GM18520 (cell line): Measurements from ENCODE around the gene LRRC61.

ENCODE experiments used
- ATAC-seq: cut with Tn5 transposase; IDR thresholded peaks from one replicate; pipeline ENCODE4 v1.9.1; 2021; ENCODE audit not compliant: unreplicated experiment

The LRRC61 gene

GRCh38 chr7:150368884-150369747 is 46.0 kb downstream of the LRRC61 start:
- ATAC-seq = peak; percentile 4

DNA sequence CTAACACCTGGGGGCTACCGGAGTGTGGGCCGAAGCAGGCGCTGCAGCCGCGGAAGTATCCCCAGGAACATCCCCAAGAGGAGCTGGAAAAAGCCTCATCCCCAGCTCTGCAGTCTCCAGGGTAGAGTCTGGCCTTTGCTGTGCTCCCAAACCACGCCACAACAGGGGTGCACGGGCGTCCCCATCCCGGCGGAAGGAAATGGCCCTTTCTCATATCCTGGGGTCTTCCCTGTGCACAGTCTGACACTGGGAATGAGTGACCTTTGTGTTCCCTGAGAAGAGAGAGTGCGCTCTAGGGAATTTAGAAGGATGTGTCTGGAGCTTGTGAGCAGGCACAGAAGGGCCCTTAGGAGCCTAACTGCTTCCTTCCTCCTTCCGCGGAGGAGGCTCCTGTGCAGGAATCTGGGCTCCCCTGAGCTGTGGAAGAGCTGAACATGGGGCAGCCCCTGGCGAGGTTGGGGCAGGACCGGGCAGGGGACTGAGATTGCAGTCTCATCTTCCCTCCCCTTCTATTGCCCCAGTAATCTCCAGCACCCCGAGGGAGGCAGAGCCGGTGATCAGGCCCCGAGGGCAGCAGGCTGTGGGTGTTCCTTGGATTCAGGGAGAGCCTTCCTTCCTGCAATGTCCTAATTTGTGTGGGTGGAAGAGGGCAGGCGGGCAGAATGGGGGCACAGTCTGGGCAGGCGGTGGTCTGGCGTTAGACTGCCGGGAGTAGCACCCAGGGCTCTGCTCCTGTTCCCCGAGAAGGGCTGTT is 46.8 kb downstream of the LRRC61 start:
- no peak for ATAC-seq

- no peak for ATAC-seq
Observed at GRCh38 chr7:150370612-150371071, 47.5 kb downstream of the LRRC61 start.

GRCh38 chr7:150371131-150371995 is 48.2 kb downstream of the LRRC61 start:
- ATAC-seq = no peak

- ATAC-seq = no peak
Observed at GRCh38 chr7:150371996-150372270, 48.8 kb downstream of the LRRC61 start.

DNA sequence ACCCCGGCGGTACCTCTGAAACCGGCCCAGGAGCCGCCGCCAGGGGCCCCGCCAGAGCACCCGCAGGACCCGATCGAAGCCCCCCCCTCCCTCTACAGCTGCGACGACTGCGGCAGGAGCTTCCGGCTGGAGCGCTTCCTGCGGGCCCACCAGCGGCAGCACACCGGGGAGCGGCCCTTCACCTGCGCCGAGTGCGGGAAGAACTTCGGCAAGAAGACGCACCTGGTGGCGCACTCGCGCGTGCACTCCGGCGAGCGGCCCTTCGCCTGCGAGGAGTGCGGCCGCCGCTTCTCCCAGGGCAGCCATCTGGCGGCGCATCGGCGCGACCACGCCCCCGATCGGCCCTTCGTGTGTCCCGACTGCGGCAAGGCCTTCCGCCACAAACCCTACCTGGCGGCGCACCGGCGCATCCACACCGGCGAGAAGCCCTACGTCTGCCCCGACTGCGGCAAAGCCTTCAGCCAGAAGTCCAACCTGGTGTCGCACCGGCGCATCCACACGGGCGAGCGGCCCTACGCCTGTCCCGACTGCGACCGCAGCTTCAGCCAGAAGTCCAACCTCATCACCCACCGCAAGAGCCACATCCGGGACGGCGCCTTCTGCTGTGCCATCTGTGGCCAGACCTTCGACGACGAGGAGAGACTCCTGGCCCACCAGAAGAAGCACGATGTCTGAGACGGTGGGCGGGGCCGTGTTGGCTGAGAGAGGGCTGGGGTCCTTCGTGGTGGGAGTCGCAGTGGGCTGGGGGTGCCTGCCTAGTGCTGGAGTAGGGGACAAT is 49.3 kb downstream of the LRRC61 start:
- ATAC-seq = no peak

DNA sequence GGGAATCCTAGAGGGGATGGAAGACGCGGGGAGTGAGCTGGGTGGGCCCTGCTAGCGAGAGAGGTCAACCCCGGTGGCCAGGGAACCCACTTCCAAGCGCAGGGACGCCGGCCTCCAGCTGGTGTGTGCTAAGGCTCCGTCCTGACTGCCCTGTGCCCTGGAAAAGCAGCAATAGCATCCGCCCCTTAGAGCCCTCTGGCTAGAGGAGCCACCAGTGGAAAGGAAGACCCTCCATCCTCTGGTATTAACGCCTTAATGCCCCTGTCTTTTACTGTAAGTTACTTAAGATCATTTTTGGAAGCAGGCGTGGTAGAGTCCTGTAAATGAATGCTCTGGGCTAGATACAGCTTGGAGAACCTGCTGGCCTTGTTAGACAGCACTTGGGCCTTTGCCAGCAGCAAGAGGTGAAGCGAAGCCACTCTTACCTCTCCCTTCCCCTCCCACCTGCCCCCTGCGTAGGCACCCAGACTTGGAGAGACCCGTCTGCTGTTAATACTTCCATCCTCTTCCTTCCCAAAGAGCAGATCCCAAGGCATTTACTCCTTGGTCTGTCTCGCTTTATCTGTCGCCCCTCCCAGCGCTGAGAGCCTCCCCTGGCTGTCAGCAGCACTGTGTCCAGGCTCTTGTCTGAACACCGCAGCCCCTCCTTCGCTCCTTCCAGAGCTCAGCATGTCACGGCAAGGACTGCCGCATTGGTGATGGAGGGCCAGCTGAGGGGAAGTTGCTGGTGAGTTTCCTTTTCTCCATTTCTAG is 50.1 kb downstream of the LRRC61 start:
- no peak for ATAC-seq

- no peak for ATAC-seq
Observed at GRCh38 chr7:150374026-150374425, 50.9 kb downstream of the LRRC61 start.

GRCh38 chr7:150374472-150374871 is 51.3 kb downstream of the LRRC61 start:
- no peak for ATAC-seq

DNA sequence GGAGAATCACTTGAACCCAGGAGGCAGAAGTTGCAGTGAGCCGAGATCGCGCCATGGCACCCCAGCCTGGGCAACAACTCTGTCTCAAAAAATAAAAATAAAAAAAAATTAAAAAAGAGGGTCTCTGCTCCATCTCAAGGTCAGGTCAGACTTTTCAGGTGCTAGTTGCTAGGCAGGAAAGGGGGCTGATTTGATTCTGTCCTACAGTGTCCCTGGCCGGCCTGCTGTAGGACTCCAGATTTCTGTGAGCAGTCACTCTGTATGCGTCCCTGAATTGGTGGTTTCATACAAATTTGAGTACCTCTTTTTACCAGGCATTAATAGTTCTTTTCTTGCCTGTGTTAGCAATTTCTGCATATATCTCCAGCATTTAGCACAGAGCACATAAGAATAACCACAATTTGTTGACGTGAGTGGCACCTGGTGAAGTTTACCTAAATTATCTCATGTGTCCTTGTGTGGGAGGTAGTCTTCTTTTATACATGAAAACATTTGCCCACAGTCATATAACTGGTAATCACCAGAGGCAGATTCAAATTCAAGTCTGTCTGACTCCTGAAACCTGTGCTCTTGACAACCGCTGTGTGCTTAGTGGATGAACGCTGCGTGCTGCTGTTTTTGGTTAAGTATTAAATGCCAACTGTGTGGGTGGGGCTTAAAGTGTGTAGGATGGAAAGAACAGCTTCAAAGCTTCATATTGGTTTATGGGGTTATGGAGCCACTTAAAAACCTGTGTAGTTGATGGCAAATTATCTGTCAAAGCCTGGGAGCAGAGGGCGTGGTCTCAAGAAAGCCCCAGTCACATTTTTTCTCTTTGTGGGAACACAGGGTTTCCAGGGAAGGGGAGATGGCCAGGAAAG is 52.7 kb downstream of the LRRC61 start:
- ATAC-seq = no peak

DNA sequence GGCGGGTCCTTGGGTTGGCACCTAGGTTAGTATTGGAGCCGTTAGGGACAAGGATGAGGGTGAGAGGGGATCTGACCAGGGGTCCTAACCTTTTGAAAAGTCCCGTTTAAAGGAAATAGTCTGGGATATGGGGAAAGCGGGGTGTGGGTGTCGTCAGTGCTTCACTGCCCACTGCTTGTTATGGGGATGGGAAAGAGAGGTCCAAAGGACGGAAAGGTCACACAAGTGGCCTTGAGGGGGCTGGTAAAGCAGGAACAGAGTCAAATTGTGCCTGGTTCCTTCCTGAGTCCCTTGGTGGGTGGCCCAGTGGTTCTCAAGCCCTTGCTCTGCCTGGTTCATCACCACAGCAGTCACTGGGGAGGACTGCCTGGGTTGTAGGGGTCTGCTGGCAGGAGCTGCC is 53.4 kb downstream of the LRRC61 start:
- ATAC-seq = no peak

- ATAC-seq = no peak
Observed at GRCh38 chr7:150377196-150377595, 54.0 kb downstream of the LRRC61 start.

DNA sequence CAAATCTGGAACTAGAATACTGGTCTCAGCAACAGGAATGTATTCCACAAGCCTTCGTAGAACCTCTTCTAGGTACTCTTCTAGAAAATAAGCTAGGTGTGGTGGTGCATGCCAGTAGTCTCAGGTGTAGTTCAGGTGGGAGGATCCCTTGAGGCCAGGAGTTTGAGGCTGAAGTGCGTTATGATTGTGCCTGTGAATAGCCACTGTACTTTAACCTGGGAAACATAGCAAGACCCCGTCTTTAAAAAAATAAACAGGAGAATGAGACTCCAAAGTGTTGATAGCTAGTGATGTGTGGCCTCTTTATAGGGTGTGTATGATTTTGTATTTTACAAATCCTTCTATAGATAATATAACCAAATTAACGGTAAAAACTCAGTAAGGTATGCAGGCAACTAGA is 54.5 kb downstream of the LRRC61 start:
- ATAC-seq = no peak

DNA sequence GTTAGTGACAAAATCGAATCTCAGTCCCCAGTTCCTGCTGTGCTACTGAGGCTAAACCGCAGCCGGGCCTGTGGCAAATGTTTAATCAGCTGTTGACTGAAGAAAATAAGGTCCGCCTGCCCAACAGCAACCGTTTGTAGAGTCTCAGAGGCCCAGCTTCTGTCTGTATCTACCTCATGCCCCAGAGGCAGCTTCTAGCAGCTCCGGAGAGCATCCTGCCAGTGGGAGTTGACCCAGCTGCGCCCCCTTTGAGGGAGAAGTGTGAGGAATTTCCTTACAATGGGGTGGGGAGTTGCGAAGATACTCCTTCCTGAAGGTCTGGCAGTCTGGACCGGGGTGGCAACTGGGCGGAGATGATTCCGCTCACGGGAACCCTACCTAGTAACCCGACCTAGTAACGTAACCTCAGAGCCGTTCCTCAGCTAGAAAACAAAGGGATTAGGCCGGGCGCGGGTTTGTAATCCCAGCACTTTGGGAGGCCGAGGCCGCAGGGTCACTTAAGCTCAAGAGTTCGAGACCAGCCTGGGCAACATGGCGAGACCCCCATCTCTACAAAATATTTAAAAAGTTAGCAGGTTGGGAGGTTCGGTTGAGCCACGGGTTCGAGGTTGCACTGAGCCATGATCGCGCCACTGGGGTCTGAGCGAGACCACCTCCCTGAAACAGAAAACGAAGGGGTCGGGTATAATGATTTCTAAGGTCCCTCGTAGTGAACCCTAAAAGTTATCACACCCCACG is 55.1 kb downstream of the LRRC61 start:
- no peak for ATAC-seq

GRCh38 chr7:150378853-150379440 is 55.8 kb downstream of the LRRC61 start, which contains the start of gene ZNF775:
Gene ZNF775 (plus strand): TSS chr7:150379330. CDS start chr7:150388471, 9,141 bp downstream.
- peak; percentile 88 for ATAC-seq

- ATAC-seq = no peak
Observed at GRCh38 chr7:150379441-150380379, 56.6 kb downstream of the LRRC61 start.

DNA sequence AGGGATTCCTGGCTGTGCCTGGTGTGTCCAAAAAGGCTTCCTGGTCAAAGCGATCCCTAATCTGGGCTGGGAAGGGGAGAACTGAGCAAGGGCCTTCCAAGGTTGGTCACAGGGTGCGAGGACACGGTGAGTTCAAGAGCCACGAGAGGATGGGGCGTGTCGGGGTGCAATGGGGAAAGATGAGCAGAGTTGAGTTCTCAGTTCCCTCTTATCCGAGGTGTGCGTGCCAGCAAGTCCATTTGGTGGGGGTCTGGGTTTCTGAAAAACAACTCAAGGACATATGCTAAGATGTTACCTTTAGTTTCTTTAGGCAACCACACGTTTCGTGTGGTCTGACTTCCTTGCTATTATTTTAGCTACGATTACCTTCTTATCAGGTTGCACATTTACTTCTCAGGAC is 57.3 kb downstream of the LRRC61 start:
- no peak for ATAC-seq
